HG02938 (cell line): ENCODE data around the gene FHIP1A.

Experiments
- ATAC-seq: cut with Tn5 transposase; IDR thresholded peaks from one replicate; pipeline ENCODE4 v1.9.1; 2021; ENCODE audit warnings: mild to moderate bottlenecking, moderate library complexity; ENCODE audit not compliant: unreplicated experiment

FHIP1A gene

GRCh38 chr4:151417766-151418376 lies 8.9 kb downstream of the FHIP1A start:
- no peak for ATAC-seq

DNA sequence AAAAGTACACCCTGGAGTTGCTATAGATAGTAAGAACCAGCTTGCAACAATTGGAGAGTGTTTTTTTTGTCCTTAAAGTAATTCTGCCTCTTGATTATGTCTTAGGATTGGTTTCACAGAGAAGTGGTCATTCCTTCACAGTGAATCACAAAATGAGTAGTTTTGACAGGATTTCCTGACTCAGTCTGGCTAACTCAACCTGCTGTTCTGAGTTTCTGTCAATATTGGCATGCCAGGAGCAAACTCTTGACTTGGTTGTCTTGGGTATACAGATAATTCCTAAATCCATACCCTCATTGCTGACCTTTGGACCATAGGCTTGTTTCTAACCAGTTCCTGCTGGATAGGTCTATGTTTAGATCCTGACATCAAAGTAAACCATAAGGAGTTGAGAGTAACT lies 9.4 kb downstream of the FHIP1A start:
- ATAC-seq: no peak

DNA sequence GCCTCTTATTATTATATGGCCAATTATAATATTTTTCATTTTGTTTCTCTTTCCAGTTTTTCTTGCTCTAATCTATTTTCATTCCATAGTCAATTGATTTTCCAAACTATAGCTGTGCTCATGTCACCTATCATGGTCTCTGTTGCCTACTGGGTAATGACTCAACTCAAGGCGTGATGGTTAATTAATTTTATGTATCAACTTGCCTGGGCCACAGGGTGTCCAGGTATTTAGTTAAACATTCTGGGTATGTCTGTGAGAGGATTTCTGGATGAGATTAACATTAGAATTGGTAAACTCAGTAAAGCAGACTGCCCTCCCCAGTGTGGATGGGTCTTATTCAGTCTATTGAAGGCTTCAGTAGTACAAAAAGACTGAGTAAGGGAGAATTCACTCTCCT lies 9.9 kb downstream of the FHIP1A start:
- no peak for ATAC-seq

DNA sequence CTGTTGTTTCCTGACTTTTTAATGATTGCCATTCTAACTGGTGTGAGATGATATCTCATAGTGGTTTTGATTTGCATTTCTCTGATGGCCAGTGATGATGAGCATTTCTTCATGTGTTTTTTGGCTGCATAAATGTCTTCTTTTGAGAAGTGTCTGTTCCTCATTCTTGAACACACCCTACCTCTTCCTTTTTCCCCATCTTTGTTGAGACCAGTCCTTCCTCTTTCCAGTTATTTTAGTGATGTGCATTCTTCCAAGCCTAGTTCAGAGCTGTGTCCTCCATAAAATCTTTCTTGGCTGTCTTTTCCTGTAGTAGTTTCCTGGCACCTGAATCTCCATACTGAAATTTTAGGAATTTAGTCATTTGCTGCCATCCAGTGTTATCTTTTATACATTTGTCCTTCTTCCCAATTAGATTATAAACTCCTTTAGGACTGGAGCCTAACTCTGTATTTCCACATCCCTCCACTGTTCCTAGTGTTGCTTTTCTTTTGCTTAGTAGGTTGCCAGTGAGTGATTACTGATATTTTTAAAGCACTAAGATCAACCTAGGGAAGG lies 11.4 kb downstream of the FHIP1A start:
- no peak for ATAC-seq

- ATAC-seq: no peak
Observed at GRCh38 chr4:151422854-151423253, 13.9 kb downstream of the FHIP1A start.

GRCh38 chr4:151426513-151426912 lies 17.5 kb downstream of the FHIP1A start:
- no peak for ATAC-seq

GRCh38 chr4:151427266-151427665 lies 18.3 kb downstream of the FHIP1A start:
- ATAC-seq: no peak

DNA sequence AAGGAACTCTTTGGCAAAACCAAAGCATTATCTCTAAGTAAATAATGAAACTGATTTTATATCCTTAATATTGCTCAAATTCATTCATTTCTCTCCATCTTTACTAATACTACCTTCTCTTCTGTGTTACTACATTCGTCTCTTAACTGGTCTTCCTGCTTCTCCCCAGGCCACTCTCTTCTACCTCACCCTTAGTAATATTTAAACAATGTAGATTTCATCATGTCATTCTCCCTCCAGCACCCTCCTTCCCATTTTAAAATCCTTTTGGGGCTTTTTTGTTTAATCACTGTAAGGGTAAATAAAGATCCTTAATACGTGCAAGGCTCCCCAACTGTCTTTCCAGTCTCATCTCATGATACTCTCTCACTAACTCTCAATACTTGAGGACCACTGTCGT lies 19.4 kb downstream of the FHIP1A start:
- ATAC-seq: no peak

- peak; percentile 82 for ATAC-seq
Observed at GRCh38 chr4:151429957-151430570, 21.1 kb downstream of the FHIP1A start.

DNA sequence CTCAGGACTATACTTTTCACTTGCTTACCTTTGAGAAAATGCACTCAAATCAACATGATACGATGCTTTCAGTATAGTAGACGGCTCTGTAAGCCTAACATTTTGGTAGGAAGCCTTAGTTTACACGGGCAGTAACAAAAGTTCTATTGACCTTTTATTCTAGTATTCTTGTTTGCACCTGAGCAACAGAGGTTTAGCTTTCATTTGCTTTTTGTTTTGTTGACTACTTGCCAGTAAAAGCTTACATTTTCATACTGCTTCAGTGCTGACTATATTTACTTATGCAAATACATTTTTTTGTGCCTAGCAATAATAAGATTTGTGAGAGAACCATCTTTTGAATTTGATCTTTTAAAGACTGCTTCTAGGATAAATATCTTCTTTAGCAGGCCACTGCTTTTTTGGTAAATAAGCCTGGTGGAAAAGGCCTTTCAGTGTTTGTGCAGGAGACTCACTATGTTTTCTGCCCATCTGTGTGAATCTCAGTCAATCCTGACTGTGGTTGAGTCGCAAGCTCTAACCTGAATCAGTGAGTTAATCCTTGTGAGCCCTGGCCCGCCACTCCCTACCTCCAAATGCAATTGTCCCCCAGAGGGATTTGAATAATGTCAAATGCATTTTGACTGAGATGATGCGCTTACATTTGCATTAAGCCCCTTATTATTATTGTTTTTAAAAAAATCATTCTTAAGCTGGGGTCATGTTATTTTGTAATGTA lies 21.9 kb downstream of the FHIP1A start:
- no peak for ATAC-seq

GRCh38 chr4:151431728-151432127 lies 22.8 kb downstream of the FHIP1A start:
- ATAC-seq: no peak

GRCh38 chr4:151432654-151433053 lies 23.7 kb downstream of the FHIP1A start:
- no peak for ATAC-seq

GRCh38 chr4:151434183-151434860 lies 25.3 kb downstream of the FHIP1A start:
- ATAC-seq: no peak

DNA sequence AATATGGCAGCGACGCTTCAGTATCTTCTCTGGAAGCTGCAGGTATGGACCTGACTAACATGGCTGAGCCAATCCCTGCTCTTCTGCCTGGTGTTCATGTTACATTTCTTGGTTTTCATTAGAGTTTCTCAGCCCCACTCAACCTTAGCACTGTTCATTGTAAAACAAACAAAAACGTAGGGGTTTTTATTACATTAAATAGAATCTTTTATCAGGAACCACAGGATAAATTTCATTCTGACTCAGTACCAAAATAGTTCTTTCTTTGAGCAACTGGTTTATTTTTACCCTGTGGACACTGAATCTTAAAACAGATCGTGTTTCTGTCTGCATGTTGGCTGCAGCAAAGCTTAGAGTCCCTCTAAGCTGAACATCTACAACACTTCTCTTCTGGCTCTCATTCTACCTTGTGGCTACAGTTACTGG lies 27.1 kb downstream of the FHIP1A start:
- ATAC-seq: no peak

GRCh38 chr4:151437505-151437904 lies 28.5 kb downstream of the FHIP1A start:
- no peak for ATAC-seq

- no peak for ATAC-seq
Observed at GRCh38 chr4:151438154-151438553, 29.2 kb downstream of the FHIP1A start.

GRCh38 chr4:151439320-151439719 lies 30.3 kb downstream of the FHIP1A start:
- no peak for ATAC-seq

DNA sequence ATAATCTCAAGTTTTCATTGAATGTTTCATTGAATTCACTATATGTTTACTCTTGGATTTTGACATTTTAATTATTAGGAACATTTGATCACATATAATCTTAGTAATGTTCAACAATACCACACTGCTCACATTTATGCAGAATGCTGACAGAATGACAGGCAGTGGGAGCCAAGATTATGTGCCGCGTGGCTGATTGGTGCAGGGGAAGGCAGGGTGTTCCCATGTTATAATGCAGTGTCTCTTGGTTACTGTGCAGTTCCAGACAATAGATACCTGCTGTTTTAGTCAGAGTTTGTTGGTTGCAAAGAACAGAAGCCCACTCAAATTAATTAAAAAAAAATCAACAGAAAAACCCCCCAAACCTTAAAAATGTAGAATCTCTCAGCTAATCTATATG lies 33.0 kb downstream of the FHIP1A start:
- no peak for ATAC-seq

DNA sequence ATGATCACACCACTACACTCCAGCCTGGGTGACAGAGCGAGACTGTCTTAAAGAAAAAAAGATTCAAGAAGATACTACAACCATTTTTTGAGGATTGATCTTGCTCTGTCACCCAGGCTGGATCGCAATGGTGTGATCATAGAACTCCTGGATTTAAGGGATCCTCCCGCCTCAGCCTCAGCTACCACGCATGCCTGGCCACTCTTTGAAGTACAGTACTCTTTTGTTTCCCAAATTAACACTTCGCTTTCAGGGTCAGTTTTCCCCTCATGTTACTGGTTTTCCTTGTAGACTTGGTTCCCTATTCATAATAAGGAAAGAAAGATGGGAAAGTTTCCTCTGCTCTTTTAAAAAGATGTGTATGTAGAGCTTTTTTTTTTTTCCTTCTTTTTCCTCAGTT lies 34.3 kb downstream of the FHIP1A start:
- ATAC-seq: no peak

DNA sequence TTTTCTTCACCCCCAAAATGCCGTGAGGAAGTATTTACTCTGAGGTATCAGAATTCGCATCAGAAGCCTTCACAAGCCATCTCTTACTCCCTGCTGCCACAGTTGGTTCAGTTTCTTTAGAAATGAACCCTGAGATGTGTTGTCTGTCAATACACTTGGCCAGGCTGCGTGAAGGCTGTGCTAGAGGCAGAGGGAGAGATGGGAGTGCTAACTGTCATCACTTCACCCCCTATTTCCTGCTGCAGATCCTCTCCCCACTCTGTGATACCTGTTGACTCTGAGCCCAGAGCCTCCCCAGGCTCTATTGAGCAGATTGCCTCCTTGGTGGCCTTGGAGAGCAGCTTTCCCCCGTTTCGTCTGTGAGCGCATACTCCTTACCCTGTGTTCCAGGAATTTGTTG lies 34.8 kb downstream of the FHIP1A start:
- ATAC-seq: no peak

GRCh38 chr4:151446208-151446607 lies 37.2 kb downstream of the FHIP1A start:
- ATAC-seq: no peak
